A549 (cell line): ENCODE measurements around the gene PACSIN1. TPM values are rescaled to one million over a fixed set of nuclear protein-coding genes. Genes with fewer than 3 reads are reported as not detected.

Source experiments
- ATAC-seq, 2 experiments: fragments of 200-7000 bp in 1 of 2; fragments of >200 bp in 1 of 2; cut with Nextera tagmentation in 1 of 2; cut with Tn5 transposase in 1 of 2; 3 replicates each; pipeline versions ENCODE4 v1.8.0 to v1.9.1; 2018 to 2020; ENCODE audit warnings: mild to moderate bottlenecking in 1 of 2, moderate library complexity in 1 of 2
- CTCF ChIA-PET: fragments of 300-600 bp; sonication (Branson Sonifier 250); formaldehyde crosslinking; extraction: SDS; loops from one replicate; lab custom pipeline; 2021; ENCODE audit warnings: antibody characterized with exemption, inconsistent platforms; lab: Yijun Ruan, JAX
- POLR2A ChIA-PET: fragments of 350-600 bp; formaldehyde crosslinking; extraction: SDS; loops from one replicate; lab custom pipeline; 2021; ENCODE audit warnings: antibody characterized with exemption, inconsistent platforms; lab: Yijun Ruan, JAX
- DNase-seq, 2 experiments: peaks; one replicate each; pipeline versions ENCODE4 v3.0.0 to v3.0.0-alpha.2; 2011 to 2016; ENCODE audit warnings: low read depth in 1 of 2, low spot score in 1 of 2
- FAIRE-seq: peaks from 2 replicates; lab custom pipeline; 2011; peaks lifted over from hg19 to GRCh38; lab: Jason Lieb, UNC
- H3K27ac ChIP-seq, 2 experiments: fragments of >200 bp; sonication (Bioruptor Twin); formaldehyde crosslinking; 3 replicates each; pipeline ENCODE4 v1.5.1; 2016 to 2017
- H3K4me1 ChIP-seq: fragments of >200 bp; sonication (Bioruptor Twin); formaldehyde crosslinking; 3 replicates; pipeline ENCODE4 v1.6.1; 2016
- H3K4me2 ChIP-seq: fragments of >200 bp; sonication (Bioruptor Twin); formaldehyde crosslinking; 3 replicates; pipeline ENCODE4 v1.6.1; 2016
- H3K4me3 ChIP-seq: fragments of >200 bp; sonication (Bioruptor Twin); formaldehyde crosslinking; 3 replicates; pipeline ENCODE4 v1.5.1; 2016
- H3K9me3 ChIP-seq: fragments of >200 bp; sonication (Bioruptor Twin); formaldehyde crosslinking; 3 replicates; pipeline ENCODE4 v1.6.1; 2016
- CEBPB ChIP-seq, 2 experiments: fragments of >200 bp in 1 of 2; sonication (Bioruptor Twin) in 1 of 2; formaldehyde crosslinking in 1 of 2; IDR thresholded peaks; 2 replicates each; pipeline ENCODE4 v1.6.1; 2012 to 2016
- EHMT2 ChIP-seq: fragments of 200-600 bp; sonication (generic); IDR thresholded peaks from 2 replicates; pipeline ENCODE4 v1.6.1; 2016; ENCODE audit warnings: antibody characterized with exemption, low read depth, mild to moderate bottlenecking, moderate library complexity
- ELK1 ChIP-seq: fragments of 150-350 bp; IDR thresholded peaks from 2 replicates; pipeline ENCODE4 v1.6.1; 2014; ENCODE audit warnings: low read depth, mild to moderate bottlenecking, low read length
- FOXS1 ChIP-seq: fragments of 250-450 bp; sonication (Bioruptor Pico); IDR thresholded peaks from 2 replicates; pipeline ENCODE4 v1.5.0; 2020; ENCODE audit warnings: mild to moderate bottlenecking, moderate library complexity
- HES2 ChIP-seq: fragments of >200 bp; sonication (Bioruptor Twin); formaldehyde crosslinking; IDR thresholded peaks from 2 replicates; pipeline ENCODE4 v1.6.1; 2016
- HEYL ChIP-seq: fragments of 250-450 bp; sonication (Bioruptor Pico); IDR thresholded peaks from 2 replicates; pipeline ENCODE4 v1.8.0; 2021; ENCODE audit warnings: mild to moderate bottlenecking, moderate library complexity
- HOXB13 ChIP-seq: fragments of 250-450 bp; sonication (Bioruptor Pico); IDR thresholded peaks from 2 replicates; pipeline ENCODE4 v1.5.0; 2020; ENCODE audit warnings: low read depth, mild to moderate bottlenecking, moderate library complexity
- HOXB5 ChIP-seq: fragments of 250-450 bp; sonication (Bioruptor Pico); IDR thresholded peaks from 2 replicates; pipeline ENCODE4 v1.5.0; 2020; ENCODE audit warnings: mild to moderate bottlenecking, moderate library complexity
- JUN ChIP-seq, 2 experiments: fragments of >200 bp; sonication (Bioruptor Twin); formaldehyde crosslinking; IDR thresholded peaks; 2 replicates in 1 of 2; 3 replicates in 1 of 2; pipeline ENCODE4 v1.6.1; 2016 to 2017
- KDM5A ChIP-seq: fragments of 200-600 bp; sonication (generic); IDR thresholded peaks from 2 replicates; pipeline ENCODE4 v1.6.1; 2016; ENCODE audit warnings: antibody characterized with exemption, mild to moderate bottlenecking
- MAFK ChIP-seq: fragments of 450-650 bp; IDR thresholded peaks from 2 replicates; pipeline ENCODE4 v1.6.1; 2014; ENCODE audit not compliant: partially characterized antibody
- POLR2A ChIP-seq: IDR thresholded peaks from 2 replicates; pipeline ENCODE4 v1.6.1; 2012; ENCODE audit warnings: mild to moderate bottlenecking, low read length
- RAD21 ChIP-seq, 2 experiments: fragments of >200 bp in 1 of 2; sonication (Bioruptor Twin) in 1 of 2; formaldehyde crosslinking in 1 of 2; IDR thresholded peaks in 1 of 2; conservative IDR thresholded peaks in 1 of 2; 2 replicates in 1 of 2; 3 replicates in 1 of 2; pipeline ENCODE4 v1.6.1; 2012 to 2018; ENCODE audit warnings: inconsistent platforms in 1 of 2
- WGBS: methylation state at CpG from one replicate; pipeline ENCODE4 v1.1.6; 2017; ENCODE audit errors: missing lambda C conversion rate; 5-methylcytosine and 5-hydroxymethylcytosine counted together
- polyA plus RNA-seq, 4 experiments: library from polyadenylated mRNA; depleted of rRNA in 3 of 4; stranded (reverse); fragments of >200 nt; fragmentation: RNase III in 1 of 4; extraction: RNeasy Plus Mini Kit Qiagen cat#74134 plus additional on column Dnase treatment in 1 of 4; gene quantifications; 2 replicates in 3 of 4; 3 replicates in 1 of 4; pipeline ENCODE4 v1.2.3, GENCODE V29; 2011 to 2017
- TF ChIP-seq, protein P1 (sequence below): fragments of 250-450 bp; sonication (Bioruptor Pico); IDR thresholded peaks from 2 replicates; pipeline ENCODE4 v1.5.0; 2020; ENCODE audit warnings: low read depth, mild to moderate bottlenecking, moderate library complexity

The PACSIN1 gene
- polyA plus RNA-seq, 2 of the 4 experiments (the other 2 are of a cell fraction), result 0.14 to 0.30 TPM

GRCh38 chr6:34473967-34474366 is 8.1 kb downstream of the PACSIN1 start:
- Histone ChIP-seq H3K9me3 (no peaks in the 10 kb centered on the region), H3K4me1 (no peaks in the 10 kb centered on the region), H3K27ac (no peak overlapping the region), H3K4me3 (no peak overlapping the region), H3K4me2 (no peak overlapping the region)
- CTCF ChIA-PET, result no interaction called here
- POLR2A ChIA-PET, result no interaction called here
- FAIRE-seq, result no peak
- no peak for TF ChIP-seq FOXS1
- WGBS, result 41% methylated on average over 1 of the region's 1 CpG
- DNase-seq, result no peak
- no peak for ATAC-seq

GRCh38 chr6:34474754-34475153 is 8.9 kb downstream of the PACSIN1 start:
- Histone ChIP-seq H3K27ac (no peak overlapping the region), H3K4me3 (no peak overlapping the region)
- FAIRE-seq (no peak), ATAC-seq (no peak)
- ChIA-PET CTCF (no interaction called here), POLR2A (no interaction called here)
- 65% methylated on average over 2 of the region's 2 CpGs for WGBS
- TF ChIP-seq POLR2A (no peak), HOXB13 (CRISPR knock-in tag) (no peak), RAD21 (conservative IDR thresholded peaks at IDR 0.05 in 1 of 2, IDR thresholded peaks at IDR 0.05 in 1 of 2) (no peak)
- TF ChIP-seq, all 56 proteins: peak for 0
- no peak overlapping the region for H3K4me2 ChIP-seq
- no peaks in the 10 kb centered on the region for H3K9me3 ChIP-seq
- no peak for DNase-seq
- H3K4me1 ChIP-seq, result no peaks in the 10 kb centered on the region

DNA sequence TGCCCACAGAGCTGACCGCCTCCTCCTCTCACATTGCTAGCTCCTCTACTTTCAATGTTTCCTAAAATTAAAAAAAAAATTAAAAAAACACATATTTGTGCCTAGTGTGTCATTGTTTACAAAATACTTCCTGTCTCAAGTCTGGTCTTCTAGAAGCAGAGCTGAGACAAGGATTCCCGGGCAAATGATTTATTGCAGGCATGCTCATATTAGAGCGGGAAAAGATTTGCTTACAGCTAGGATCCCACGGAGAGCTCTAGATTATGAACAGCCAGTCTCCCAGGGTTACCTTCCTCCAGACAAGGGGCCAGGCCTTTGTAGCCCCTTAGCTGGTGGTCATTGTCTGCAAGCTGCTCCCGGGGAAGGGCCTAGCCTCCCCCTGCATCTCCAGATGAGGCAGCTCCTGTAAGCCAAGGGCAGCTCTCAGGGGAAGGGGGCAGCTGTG is 9.4 kb downstream of the PACSIN1 start:
- Histone ChIP-seq H3K4me3 (no peak overlapping the region), H3K4me1 (no peaks in the 10 kb centered on the region), H3K9me3 (no peaks in the 10 kb centered on the region), H3K27ac (no peak overlapping the region), H3K4me2 (no peak overlapping the region)
- ChIA-PET POLR2A (no interaction called here), CTCF (interaction anchor here (0.6 kb wide), 1 partner anchor 51 kb away, joined by 3 read pairs; no protein-coding TSS in a partner anchor)
- DNase-seq, result no peak
- no peak for TF ChIP-seq FOXS1
- TF ChIP-seq ELK1, result no peak
- TF ChIP-seq EHMT2, result no peak
- no peak for TF ChIP-seq JUN (IDR thresholded peaks at IDR 0.05)
- no peak for TF ChIP-seq HEYL (CRISPR knock-in tag)
- TF ChIP-seq CEBPB (IDR thresholded peaks at IDR 0.05), result no peak
- TF ChIP-seq KDM5A, result no peak
- WGBS, result 70% methylated on average over 5 of the region's 5 CpGs
- ATAC-seq, result no peak
- no peak for FAIRE-seq

DNA sequence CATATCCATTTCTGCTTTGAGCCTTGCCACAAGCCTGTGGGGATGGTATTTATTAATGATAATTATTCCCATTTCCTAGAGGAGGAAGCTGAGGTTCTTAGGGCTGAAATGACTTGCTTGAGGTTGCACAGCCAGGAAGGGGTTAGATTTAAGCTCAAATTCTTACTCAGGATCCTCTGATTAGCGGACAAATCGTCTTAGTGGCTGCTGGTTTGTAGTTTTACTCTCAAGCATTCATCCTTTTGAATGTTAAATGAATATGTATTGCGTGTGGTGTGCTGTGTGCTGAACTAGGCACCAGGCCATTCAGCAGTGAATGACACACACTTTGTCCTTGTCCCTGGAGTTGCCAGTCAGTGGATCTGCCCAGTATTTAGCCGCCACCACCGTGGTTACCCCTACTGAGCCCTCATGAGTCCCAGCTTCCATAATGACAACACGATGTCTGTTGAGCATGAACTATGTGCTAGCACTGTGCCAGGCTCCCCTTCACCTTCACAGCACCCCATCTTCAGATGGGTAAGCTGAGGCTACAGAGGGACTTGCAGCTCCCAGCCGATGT is 10.0 kb downstream of the PACSIN1 start:
- WGBS, result 61% methylated on average over 7 of the region's 7 CpGs
- DNase-seq, result no peak
- ATAC-seq, result no peak
- Histone ChIP-seq H3K27ac (no peak overlapping the region), H3K4me2 (no peak overlapping the region), H3K4me3 (no peak overlapping the region), H3K9me3 (no peaks in the 10 kb centered on the region), H3K4me1 (no peaks in the 10 kb centered on the region)
- FAIRE-seq, result no peak
- POLR2A ChIA-PET, result no interaction called here
- TF ChIP-seq, protein P1, sequence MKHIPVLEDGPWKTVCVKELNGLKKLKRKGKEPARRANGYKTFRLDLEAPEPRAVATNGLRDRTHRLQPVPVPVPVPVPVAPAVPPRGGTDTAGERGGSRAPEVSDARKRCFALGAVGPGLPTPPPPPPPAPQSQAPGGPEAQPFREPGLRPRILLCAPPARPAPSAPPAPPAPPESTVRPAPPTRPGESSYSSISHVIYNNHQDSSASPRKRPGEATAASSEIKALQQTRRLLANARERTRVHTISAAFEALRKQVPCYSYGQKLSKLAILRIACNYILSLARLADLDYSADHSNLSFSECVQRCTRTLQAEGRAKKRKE (CRISPR knock-in tag), result no peak
- no peak for TF ChIP-seq HES2
- CTCF ChIA-PET, result interaction anchor here (0.6 kb wide), 2 partner anchors 51 to 52 kb away, joined by 3 to 4 read pairs; no protein-coding TSS in a partner anchor

DNA sequence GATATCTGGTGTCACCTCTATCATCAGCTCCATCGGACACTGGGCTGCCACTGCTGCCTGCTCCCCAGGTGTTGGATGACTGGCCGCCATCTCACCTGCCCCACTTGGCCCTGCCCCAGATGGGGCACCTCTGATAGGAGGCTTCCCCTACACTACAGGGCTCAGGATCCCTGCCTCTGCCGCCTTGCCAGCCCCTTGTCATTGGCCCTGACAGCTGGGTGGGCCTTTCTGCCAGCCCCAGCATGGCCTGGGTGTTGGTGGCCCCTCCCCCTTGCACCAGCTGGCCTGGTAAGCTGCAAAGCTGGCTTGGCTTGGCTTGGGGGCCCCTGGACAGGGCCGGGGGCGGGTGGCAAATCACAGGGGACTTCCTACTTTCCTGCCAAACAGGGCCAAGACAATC is 10.6 kb downstream of the PACSIN1 start:
- TF ChIP-seq EHMT2, result no peak
- TF ChIP-seq CEBPB (IDR thresholded peaks at IDR 0.05), result no peak
- no peak for TF ChIP-seq MAFK
- TF ChIP-seq KDM5A, result no peak
- no peak for TF ChIP-seq HOXB5 (CRISPR knock-in tag)
- H3K4me1 ChIP-seq, result no peaks in the 10 kb centered on the region
- ATAC-seq, result no peak
- ChIA-PET POLR2A (no interaction called here), CTCF (no interaction called here)
- no peak overlapping the region for H3K4me2 ChIP-seq
- H3K9me3 ChIP-seq, result no peaks in the 10 kb centered on the region
- no peak for DNase-seq
- FAIRE-seq, result no peak
- no peak overlapping the region for H3K4me3 ChIP-seq
- WGBS, result no CpG with 5 or more reads among the region's 5 CpGs
- H3K27ac ChIP-seq, result no peak overlapping the region
